HTR-8/SVneo (cell line): Measurements from ENCODE around the gene UBR4.
"Not testable (repeated sequence)": the region's sequence is repeated elsewhere in the genome, so short reads cannot be mapped to it uniquely, and the experiment has no call there.

ENCODE experiments used
- DNase-seq: peaks from one replicate; pipeline ENCODE4 v3.0.0; 2011; ENCODE audit warnings: low spot score, mixed read lengths; ENCODE audit not compliant: insufficient read length
- FAIRE-seq: peaks from 2 replicates; lab custom pipeline; 2011; peaks lifted over from hg19 to GRCh38; lab: Jason Lieb, UNC

Gene UBR4

GRCh38 chr1:19196331-19196730 is 13.7 kb downstream of the UBR4 start:
- DNase-seq (no peak), FAIRE-seq (no peak)

- FAIRE-seq, result no peak
- no peak for DNase-seq
Observed at GRCh38 chr1:19193004-19193403, 17.1 kb downstream of the UBR4 start.

GRCh38 chr1:19191811-19192210 is 18.3 kb downstream of the UBR4 start:
- no peak for FAIRE-seq
- DNase-seq, result no peak

- FAIRE-seq (no peak), DNase-seq (no peak)
Observed at GRCh38 chr1:19190468-19190867, 19.6 kb downstream of the UBR4 start.

GRCh38 chr1:19189270-19189669 is 20.8 kb downstream of the UBR4 start:
- FAIRE-seq (no peak), DNase-seq (no peak)

GRCh38 chr1:19187852-19188251 is 22.2 kb downstream of the UBR4 start:
- FAIRE-seq (no peak), DNase-seq (no peak)

- DNase-seq (no peak), FAIRE-seq (no peak)
Observed at GRCh38 chr1:19186001-19186400, 24.1 kb downstream of the UBR4 start.

- DNase-seq, result no peak
- FAIRE-seq, result no peak
Observed at GRCh38 chr1:19182223-19182622, 27.8 kb downstream of the UBR4 start.

- not testable (repeated sequence) for DNase-seq, FAIRE-seq
Observed at GRCh38 chr1:19180265-19180657, 29.8 kb downstream of the UBR4 start.

GRCh38 chr1:19179597-19180264 is 30.3 kb downstream of the UBR4 start:
- FAIRE-seq (no peak), DNase-seq (no peak)

- no peak for FAIRE-seq
- DNase-seq, result no peak
Observed at GRCh38 chr1:19178734-19179398, 31.2 kb downstream of the UBR4 start.

GRCh38 chr1:19177811-19178210 is 32.3 kb downstream of the UBR4 start:
- DNase-seq (no peak), FAIRE-seq (no peak)

GRCh38 chr1:19169642-19170041 is 40.4 kb downstream of the UBR4 start:
- FAIRE-seq (no peak), DNase-seq (no peak)

- DNase-seq (no peak), FAIRE-seq (no peak)
Observed at GRCh38 chr1:19167140-19167539, 42.9 kb downstream of the UBR4 start.

GRCh38 chr1:19166066-19166465 is 44.0 kb downstream of the UBR4 start:
- FAIRE-seq, result no peak

GRCh38 chr1:19165501-19165900 is 44.6 kb downstream of the UBR4 start:
- FAIRE-seq (no peak), DNase-seq (no peak)

More at GRCh38 chr1:19166066-19166465, 44.0 kb downstream of the UBR4 start:
- DNase-seq, result no peak

GRCh38 chr1:19164274-19165015 is 45.6 kb downstream of the UBR4 start:
- FAIRE-seq (no peak), DNase-seq (no peak)

- FAIRE-seq (no peak), DNase-seq (no peak)
Observed at GRCh38 chr1:19163261-19163660, 46.8 kb downstream of the UBR4 start.

- no peak for FAIRE-seq
- no peak for DNase-seq
Observed at GRCh38 chr1:19160831-19161230, 49.2 kb downstream of the UBR4 start.

GRCh38 chr1:19157653-19158052 is 52.4 kb downstream of the UBR4 start:
- no peak for FAIRE-seq
- no peak for DNase-seq

- no peak for FAIRE-seq
Observed at GRCh38 chr1:19156676-19157075, 53.4 kb downstream of the UBR4 start.

More at GRCh38 chr1:19156676-19157075, 53.4 kb downstream of the UBR4 start:
- no peak for DNase-seq
